Calu3 (cell line): ENCODE results near the gene PSTPIP2. TPM values are rescaled to one million over a fixed set of nuclear protein-coding genes. Genes with fewer than 3 reads are reported as not detected.

Experiments used
- BruUV-seq: library from RNA; stranded (reverse); fragments of 400-500 nt; replicated peaks from 2 replicates; lab custom pipeline; 2021; lab: Mats Ljungman, UMichigan
- CTCF ChIA-PET: fragments of 300-600 bp; sonication (Branson Sonifier 250); formaldehyde crosslinking; loops from one replicate; lab custom pipeline; 2022; ENCODE audit warnings: antibody characterized with exemption; lab: Charles Lee
- DNase-seq: peaks from one replicate; pipeline ENCODE4 v3.0.0; 2022
- H3K27ac Mint-ChIP-seq: one replicate; pipeline ENCODE4 v1.8.0; 2022; ENCODE audit warnings: mixed read lengths; ENCODE audit not compliant: unreplicated experiment
- H3K27me3 Mint-ChIP-seq: one replicate; pipeline ENCODE4 v1.8.0; 2022; ENCODE audit warnings: mixed read lengths; ENCODE audit not compliant: unreplicated experiment
- H3K36me3 Mint-ChIP-seq: one replicate; pipeline ENCODE4 v1.8.0; 2022; ENCODE audit warnings: mild to moderate bottlenecking, moderate library complexity, mixed read lengths; ENCODE audit not compliant: insufficient read depth, unreplicated experiment
- H3K4me1 Mint-ChIP-seq: one replicate; pipeline ENCODE4 v1.8.0; 2022; ENCODE audit warnings: mild to moderate bottlenecking, low read depth, mixed read lengths; ENCODE audit not compliant: unreplicated experiment
- H3K4me3 Mint-ChIP-seq: one replicate; pipeline ENCODE4 v1.8.0; 2022; ENCODE audit warnings: mild to moderate bottlenecking, low read depth, moderate library complexity, mixed read lengths; ENCODE audit not compliant: unreplicated experiment
- H3K9me3 Mint-ChIP-seq: one replicate; pipeline ENCODE4 v1.8.0; 2022; ENCODE audit warnings: low read depth, mixed read lengths; ENCODE audit not compliant: unreplicated experiment
- intact Hi-C: fragments of 100-400 bp; cut with micrococcal nuclease; formaldehyde crosslinking; loops from one replicate; pipeline ENCODE4 v1.10.0; 2022; ENCODE audit not compliant: unreplicated experiment
- total RNA-seq: library from RNA; stranded (reverse); gene quantifications from 2 replicates; pipeline ENCODE4 v1.2.3, GENCODE V29; 2022
- TF ChIP-seq, protein P1 (sequence below): fragments of 200-600 bp; IDR thresholded peaks from one replicate; pipeline ENCODE4 v1.8.0; 2022; ENCODE audit warnings: antibody characterized with exemption; ENCODE audit not compliant: unreplicated experiment

The PSTPIP2 gene
- total RNA-seq, 1 experiment from 2014 or later = 2.6 TPM

DNA sequence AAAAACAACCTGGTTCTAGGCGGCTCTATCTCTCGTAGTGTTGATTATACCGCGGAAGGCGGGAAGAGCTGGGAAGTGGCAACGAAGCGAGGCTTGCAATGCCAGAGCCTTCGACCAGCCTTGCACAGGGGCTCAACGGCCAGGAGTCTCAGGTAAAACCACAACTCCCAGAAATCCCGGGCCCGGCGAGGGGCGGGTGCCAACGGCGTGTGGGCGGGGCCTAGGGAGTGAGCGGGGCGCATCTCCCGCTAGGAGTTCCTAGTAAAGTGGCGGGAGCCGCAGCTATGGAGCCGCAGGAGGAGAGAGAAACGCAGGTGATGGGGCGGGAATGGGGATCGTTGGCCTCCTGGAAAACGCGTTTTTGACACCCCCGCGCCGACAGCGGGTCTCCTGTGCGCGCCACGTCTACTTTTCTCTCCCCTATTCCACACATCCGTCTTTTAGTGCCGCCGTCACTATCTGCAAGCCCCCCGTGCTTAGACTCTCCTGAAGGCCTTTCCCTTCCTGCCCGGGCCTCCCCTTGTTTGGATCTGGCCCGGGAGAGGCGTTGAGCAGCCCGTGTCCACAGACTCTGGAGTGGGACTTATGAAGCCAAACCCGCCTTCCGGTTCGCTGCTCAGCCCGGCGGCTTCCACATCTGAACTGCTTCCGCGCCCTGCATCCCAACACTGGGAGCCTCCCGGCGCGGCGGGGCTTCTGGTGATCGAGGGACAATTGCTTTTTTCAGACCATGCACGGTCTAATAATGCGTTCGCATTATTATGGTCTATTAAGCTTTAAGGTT is 32.3 kb upstream of the PSTPIP2 start, which contains the start of gene HAUS1:
TSS of gene HAUS1 (plus strand) at position 258 of the 784 bp plus-strand sequence. CDS start at position 285, 27 bp downstream.
- DNase-seq = peak; percentile 94
- H3K4me3 Mint-ChIP-seq = peak within 1 kb of the TSS; percentile 98
- H3K27ac Mint-ChIP-seq = peak within 1 kb of the TSS; percentile 80
- intact Hi-C loops = no loop called here
- H3K27me3 Mint-ChIP-seq = no peaks in the 10 kb centered on the region
- H3K36me3 Mint-ChIP-seq = peaks cover 21% of the 10 kb centered on the region
- H3K9me3 Mint-ChIP-seq = no peaks in the 10 kb centered on the region
- BruUV-seq = TSS peak; percentile 38
- TF ChIP-seq, protein P1, sequence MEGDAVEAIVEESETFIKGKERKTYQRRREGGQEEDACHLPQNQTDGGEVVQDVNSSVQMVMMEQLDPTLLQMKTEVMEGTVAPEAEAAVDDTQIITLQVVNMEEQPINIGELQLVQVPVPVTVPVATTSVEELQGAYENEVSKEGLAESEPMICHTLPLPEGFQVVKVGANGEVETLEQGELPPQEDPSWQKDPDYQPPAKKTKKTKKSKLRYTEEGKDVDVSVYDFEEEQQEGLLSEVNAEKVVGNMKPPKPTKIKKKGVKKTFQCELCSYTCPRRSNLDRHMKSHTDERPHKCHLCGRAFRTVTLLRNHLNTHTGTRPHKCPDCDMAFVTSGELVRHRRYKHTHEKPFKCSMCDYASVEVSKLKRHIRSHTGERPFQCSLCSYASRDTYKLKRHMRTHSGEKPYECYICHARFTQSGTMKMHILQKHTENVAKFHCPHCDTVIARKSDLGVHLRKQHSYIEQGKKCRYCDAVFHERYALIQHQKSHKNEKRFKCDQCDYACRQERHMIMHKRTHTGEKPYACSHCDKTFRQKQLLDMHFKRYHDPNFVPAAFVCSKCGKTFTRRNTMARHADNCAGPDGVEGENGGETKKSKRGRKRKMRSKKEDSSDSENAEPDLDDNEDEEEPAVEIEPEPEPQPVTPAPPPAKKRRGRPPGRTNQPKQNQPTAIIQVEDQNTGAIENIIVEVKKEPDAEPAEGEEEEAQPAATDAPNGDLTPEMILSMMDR = no peak
- CTCF ChIA-PET = no interaction called here
- no peaks in the 10 kb centered on the region for H3K4me1 Mint-ChIP-seq

DNA sequence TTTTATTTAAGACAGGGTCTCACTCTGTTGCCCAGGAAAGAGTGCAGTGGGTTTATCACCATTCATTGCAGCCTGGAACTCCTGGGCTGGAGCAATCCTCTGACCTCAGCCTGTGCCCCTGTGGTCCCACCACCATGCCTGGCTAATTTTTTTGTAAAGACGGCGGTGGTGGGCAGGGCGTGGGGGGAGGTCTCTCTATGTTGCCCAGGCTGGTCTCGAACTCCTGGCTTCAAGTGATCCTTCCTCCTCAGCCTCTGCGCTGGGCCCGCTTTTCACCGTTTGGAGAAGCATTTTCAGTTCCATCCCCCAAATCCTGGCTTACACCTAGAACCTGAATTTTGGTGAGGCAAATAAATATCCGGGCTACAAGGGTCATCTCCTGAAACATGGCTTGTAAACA is 27.4 kb upstream of the PSTPIP2 start:
- no peak overlapping the region for H3K27ac Mint-ChIP-seq
- CTCF ChIA-PET = no interaction called here
- H3K36me3 Mint-ChIP-seq = peaks cover 45% of the 10 kb centered on the region
- H3K9me3 Mint-ChIP-seq = no peaks in the 10 kb centered on the region
- H3K4me1 Mint-ChIP-seq = peaks cover under 1% of the 10 kb centered on the region
- no peak overlapping the region for H3K4me3 Mint-ChIP-seq
- DNase-seq = no peak
- TF ChIP-seq, protein P1 = no peak
- no TSS peak for BruUV-seq
- intact Hi-C loops = no loop called here
- no peaks in the 10 kb centered on the region for H3K27me3 Mint-ChIP-seq

DNA sequence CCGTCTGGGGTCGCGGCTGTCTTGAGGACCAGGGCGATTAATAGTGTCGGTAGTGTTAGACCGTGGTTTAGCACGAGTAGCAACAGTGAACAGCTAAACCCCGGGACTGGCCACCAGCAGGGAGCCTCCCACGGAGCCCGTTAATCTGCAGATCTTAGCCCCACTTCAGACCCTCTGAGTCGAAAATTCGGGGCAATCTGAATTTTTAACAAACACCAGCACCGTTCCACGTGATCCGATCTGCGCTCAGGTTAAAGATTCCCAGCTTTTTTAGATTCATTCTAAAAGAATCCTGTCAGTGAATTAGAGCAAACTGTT is 26.5 kb upstream of the PSTPIP2 start:
- no TSS peak for BruUV-seq
- CTCF ChIA-PET = interaction anchor here (0.6 to 0.7 kb wide), 4 partner anchors 16 to 1128 kb away, joined by 3 to 4 read pairs (median 3); no protein-coding TSS in a partner anchor
- TF ChIP-seq, protein P1 = no peak
- Mint-ChIP-seq H3K4me3 (peak overlapping the region; percentile 87), H3K4me1 (peaks cover 8% of the 10 kb centered on the region), H3K36me3 (peaks cover 45% of the 10 kb centered on the region), H3K27me3 (no peaks in the 10 kb centered on the region), H3K9me3 (no peaks in the 10 kb centered on the region), H3K27ac (peak overlapping the region; percentile 85)
- no peak for DNase-seq
- intact Hi-C loops = no loop called here

DNA sequence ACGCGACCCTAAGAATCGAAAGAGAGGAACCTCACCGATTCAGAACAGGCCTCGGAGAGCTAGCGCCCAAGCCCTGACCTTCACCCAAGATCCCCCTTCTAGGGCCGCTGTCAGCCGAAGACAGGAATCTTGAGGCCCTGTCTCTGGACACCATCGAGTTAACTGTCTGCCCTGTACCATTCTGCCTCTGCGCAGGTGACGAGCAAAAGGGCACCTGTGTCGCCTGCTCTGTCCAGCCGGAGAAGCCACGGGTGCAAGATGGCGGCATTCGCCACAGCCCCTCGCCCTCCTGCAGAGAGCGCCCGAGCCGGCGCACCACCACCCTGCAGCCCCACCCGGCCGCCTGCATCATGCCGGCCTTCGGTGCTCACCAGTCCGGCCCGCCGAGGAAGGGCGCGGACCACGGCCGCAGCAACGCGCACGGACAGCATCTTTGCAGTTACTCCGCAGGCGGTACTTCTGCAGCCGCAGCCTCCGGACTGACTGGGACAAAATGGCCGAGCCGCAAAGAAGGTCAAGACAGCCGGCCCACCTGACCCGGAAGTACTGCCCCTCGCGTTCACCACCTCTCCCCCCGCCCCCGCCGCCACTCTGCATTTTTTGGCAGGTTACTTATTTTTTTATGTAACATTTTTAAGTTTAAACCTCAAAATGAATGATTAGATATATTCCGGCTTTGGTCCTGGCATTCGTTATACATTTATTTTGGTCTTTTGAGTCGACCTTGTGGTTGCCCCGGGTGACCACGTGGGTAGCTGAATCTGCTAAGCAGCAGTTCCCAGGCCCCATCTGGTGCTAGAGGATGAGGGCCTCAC is 25.9 kb upstream of the PSTPIP2 start, which contains the start of gene ATP5F1A:
TSS of gene ATP5F1A (minus strand) at position 496 of the 815 bp plus-strand sequence. CDS start at position 431, 65 bp downstream.
- intact Hi-C loops = no loop called here
- Mint-ChIP-seq H3K4me1 (peaks cover 8% of the 10 kb centered on the region), H3K4me3 (peak within 1 kb of the TSS; percentile 87), H3K27ac (peak within 1 kb of the TSS; percentile 85), H3K27me3 (no peaks in the 10 kb centered on the region), H3K36me3 (peaks cover 46% of the 10 kb centered on the region), H3K9me3 (no peaks in the 10 kb centered on the region)
- DNase-seq = peak; percentile 85
- no TSS peak for BruUV-seq
- CTCF ChIA-PET = interaction anchor here (0.6 to 0.7 kb wide), 4 partner anchors 34 to 1129 kb away, joined by 3 to 5 read pairs (median 4); no protein-coding TSS in a partner anchor
- TF ChIP-seq, protein P1 = no peak
